A549 (cell line): ENCODE data around the gene LRIG1. TPM values are rescaled to one million over a fixed set of nuclear protein-coding genes. Genes with fewer than 3 reads are reported as not detected.

Source experiments
- ATAC-seq, 2 experiments: fragments of 200-7000 bp in 1 of 2; fragments of >200 bp in 1 of 2; cut with Nextera tagmentation in 1 of 2; cut with Tn5 transposase in 1 of 2; 3 replicates each; pipeline versions ENCODE4 v1.8.0 to v1.9.1; 2018 to 2020; ENCODE audit warnings: mild to moderate bottlenecking in 1 of 2, moderate library complexity in 1 of 2
- CTCF ChIA-PET: fragments of 300-600 bp; sonication (Branson Sonifier 250); formaldehyde crosslinking; extraction: SDS; loops from one replicate; lab custom pipeline; 2021; ENCODE audit warnings: antibody characterized with exemption, inconsistent platforms; lab: Yijun Ruan, JAX
- POLR2A ChIA-PET: fragments of 350-600 bp; formaldehyde crosslinking; extraction: SDS; loops from one replicate; lab custom pipeline; 2021; ENCODE audit warnings: antibody characterized with exemption, inconsistent platforms; lab: Yijun Ruan, JAX
- DNase-seq, 2 experiments: peaks; one replicate each; pipeline versions ENCODE4 v3.0.0 to v3.0.0-alpha.2; 2011 to 2016; ENCODE audit warnings: low read depth in 1 of 2, low spot score in 1 of 2
- FAIRE-seq: peaks from 2 replicates; lab custom pipeline; 2011; peaks lifted over from hg19 to GRCh38; lab: Jason Lieb, UNC
- H3K27ac ChIP-seq, 2 experiments: fragments of >200 bp; sonication (Bioruptor Twin); formaldehyde crosslinking; 3 replicates each; pipeline ENCODE4 v1.5.1; 2016 to 2017
- H3K4me1 ChIP-seq: fragments of >200 bp; sonication (Bioruptor Twin); formaldehyde crosslinking; 3 replicates; pipeline ENCODE4 v1.6.1; 2016
- H3K4me2 ChIP-seq: fragments of >200 bp; sonication (Bioruptor Twin); formaldehyde crosslinking; 3 replicates; pipeline ENCODE4 v1.6.1; 2016
- H3K4me3 ChIP-seq: fragments of >200 bp; sonication (Bioruptor Twin); formaldehyde crosslinking; 3 replicates; pipeline ENCODE4 v1.5.1; 2016
- H3K9me3 ChIP-seq: fragments of >200 bp; sonication (Bioruptor Twin); formaldehyde crosslinking; 3 replicates; pipeline ENCODE4 v1.6.1; 2016
- ATOH8 ChIP-seq: fragments of 250-450 bp; sonication (Bioruptor Pico); IDR thresholded peaks from 2 replicates; pipeline ENCODE4 v1.5.0; 2020; ENCODE audit warnings: low read depth, mild to moderate bottlenecking, moderate library complexity
- BHLHE40 ChIP-seq: IDR thresholded peaks from 2 replicates; pipeline ENCODE4 v1.6.1; 2012; ENCODE audit warnings: low read depth, low read length, inconsistent platforms
- CEBPB ChIP-seq, 2 experiments: fragments of >200 bp in 1 of 2; sonication (Bioruptor Twin) in 1 of 2; formaldehyde crosslinking in 1 of 2; IDR thresholded peaks; 2 replicates each; pipeline ENCODE4 v1.6.1; 2012 to 2016
- CTCF ChIP-seq: fragments of >200 bp; sonication (Bioruptor Twin); formaldehyde crosslinking; IDR thresholded peaks from 3 replicates; pipeline ENCODE4 v1.5.1; 2016
- EHF ChIP-seq: fragments of 250-450 bp; sonication (Bioruptor Pico); IDR thresholded peaks from 2 replicates; pipeline ENCODE4 v1.5.0; 2020; ENCODE audit warnings: mild to moderate bottlenecking
- EHMT2 ChIP-seq: fragments of 200-600 bp; sonication (generic); IDR thresholded peaks from 2 replicates; pipeline ENCODE4 v1.6.1; 2016; ENCODE audit warnings: antibody characterized with exemption, low read depth, mild to moderate bottlenecking, moderate library complexity
- FOSB ChIP-seq: fragments of 250-450 bp; sonication (Bioruptor Pico); IDR thresholded peaks from 2 replicates; pipeline ENCODE4 v1.5.0; 2020; ENCODE audit warnings: mild to moderate bottlenecking, moderate library complexity
- FOSL2 ChIP-seq, 2 experiments: fragments of 450-650 bp in 1 of 2; fragments of >200 bp in 1 of 2; sonication (Bioruptor Twin) in 1 of 2; formaldehyde crosslinking; IDR thresholded peaks; 2 replicates each; pipeline versions ENCODE4 v1.5.0 to v1.6.1; 2016 to 2020; ENCODE audit warnings: mild to moderate bottlenecking in 1 of 2, moderate library complexity in 1 of 2
- HES2 ChIP-seq: fragments of >200 bp; sonication (Bioruptor Twin); formaldehyde crosslinking; IDR thresholded peaks from 2 replicates; pipeline ENCODE4 v1.6.1; 2016
- HOXA7 ChIP-seq: fragments of 250-450 bp; sonication (Bioruptor Pico); IDR thresholded peaks from 2 replicates; pipeline ENCODE4 v1.5.0; 2020; ENCODE audit warnings: mild to moderate bottlenecking, moderate library complexity
- JUNB ChIP-seq: fragments of >200 bp; sonication (Bioruptor Twin); formaldehyde crosslinking; IDR thresholded peaks from 2 replicates; pipeline ENCODE4 v1.6.1; 2016
- MAFK ChIP-seq: fragments of 450-650 bp; IDR thresholded peaks from 2 replicates; pipeline ENCODE4 v1.6.1; 2014; ENCODE audit not compliant: partially characterized antibody
- MAX ChIP-seq: IDR thresholded peaks from 2 replicates; pipeline ENCODE4 v1.6.1; 2012
- NFE2L2 ChIP-seq: fragments of 150-350 bp; conservative IDR thresholded peaks from 2 replicates; pipeline ENCODE4 v1.6.1; 2014; ENCODE audit warnings: low read length
- NPAS2 ChIP-seq: fragments of 250-450 bp; sonication (Bioruptor Pico); IDR thresholded peaks from 2 replicates; pipeline ENCODE4 v1.8.0; 2022; ENCODE audit warnings: mild to moderate bottlenecking, moderate library complexity, borderline replicate concordance
- POLR2A ChIP-seq: IDR thresholded peaks from 2 replicates; pipeline ENCODE4 v1.6.1; 2012; ENCODE audit warnings: mild to moderate bottlenecking, low read length
- REST ChIP-seq: fragments of 200-600 bp; sonication (generic); IDR thresholded peaks from 2 replicates; pipeline ENCODE4 v1.6.1; 2016; ENCODE audit warnings: antibody characterized with exemption, mild to moderate bottlenecking, moderate library complexity
- RFX5 ChIP-seq: fragments of 450-650 bp; IDR thresholded peaks from 2 replicates; pipeline ENCODE4 v1.7.1; 2014; ENCODE audit warnings: antibody characterized with exemption, mild to moderate bottlenecking, moderate library complexity
- WGBS: methylation state at CpG from one replicate; pipeline ENCODE4 v1.1.6; 2017; ENCODE audit errors: missing lambda C conversion rate; 5-methylcytosine and 5-hydroxymethylcytosine counted together
- polyA plus RNA-seq, 4 experiments: library from polyadenylated mRNA; depleted of rRNA in 3 of 4; stranded (reverse); fragments of >200 nt; fragmentation: RNase III in 1 of 4; extraction: RNeasy Plus Mini Kit Qiagen cat#74134 plus additional on column Dnase treatment in 1 of 4; gene quantifications; 2 replicates in 3 of 4; 3 replicates in 1 of 4; pipeline ENCODE4 v1.2.3, GENCODE V29; 2011 to 2017

LRIG1 gene
- polyA plus RNA-seq, 2 of the 4 experiments (the other 2 are of a cell fraction): 1.8 to 6.2 TPM

GRCh38 chr3:66473181-66473580 is 27.6 kb downstream of the LRIG1 start:
- WGBS: 83% methylated on average over 4 of the region's 4 CpGs
- Histone ChIP-seq H3K4me3 (no peak overlapping the region), H3K4me2 (peak overlapping the region; percentile 65), H3K4me1 (peaks cover 32% of the 10 kb centered on the region), H3K27ac (peak overlapping the region in 1 of 2 experiments; percentile 30; a peak in 2 of 6 replicates), H3K9me3 (no peaks in the 10 kb centered on the region)
- no peak for TF ChIP-seq CTCF
- no peak for TF ChIP-seq POLR2A
- no peak for TF ChIP-seq HES2
- TF ChIP-seq BHLHE40: no peak
- no peak for TF ChIP-seq NFE2L2
- TF ChIP-seq ATOH8 (CRISPR knock-in tag): no peak
- no peak for ATAC-seq
- ChIA-PET CTCF (no interaction called here), POLR2A (no interaction called here)
- DNase-seq: no peak
- FAIRE-seq: no peak

GRCh38 chr3:66472313-66473134 is 28.3 kb downstream of the LRIG1 start:
- peaks cover 32% of the 10 kb centered on the region for H3K4me1 ChIP-seq
- WGBS: 16% methylated on average over 12 of the region's 12 CpGs
- FAIRE-seq: no peak

GRCh38 chr3:66470956-66471686 is 29.7 kb downstream of the LRIG1 start:
- ATAC-seq (no peak), DNase-seq (no peak), FAIRE-seq (no peak)
- no peak for TF ChIP-seq REST
- TF ChIP-seq NPAS2 (CRISPR knock-in tag): no peak
- no peak for TF ChIP-seq JUNB
- TF ChIP-seq HES2: no peak
- no peak for TF ChIP-seq EHF (CRISPR knock-in tag)
- TF ChIP-seq RFX5: no peak
- no peak for TF ChIP-seq CEBPB (IDR thresholded peaks at IDR 0.05)
- TF ChIP-seq FOSB: no peak
- Histone ChIP-seq H3K9me3 (no peaks in the 10 kb centered on the region), H3K4me3 (no peak overlapping the region), H3K4me2 (no peak overlapping the region), H3K4me1 (peaks cover 21% of the 10 kb centered on the region), H3K27ac (no peak overlapping the region)
- ChIA-PET CTCF (no interaction called here), POLR2A (no interaction called here)
- WGBS: 94% methylated on average over 8 of the region's 10 CpGs

More at GRCh38 chr3:66472313-66473134, 28.3 kb downstream of the LRIG1 start:
- peak overlapping the region in 1 of 2 experiments; percentile 44; a peak in 2 of 6 replicates for H3K27ac ChIP-seq
- ATAC-seq: peak; percentile 64 to 79; a peak in 5 of 6 replicates
- H3K4me2 ChIP-seq: peak overlapping the region; percentile 65
- TF ChIP-seq HOXA7 (no peak), FOSL2 (IDR thresholded peaks at IDR 0.05) (no peak), FOSL2 (CRISPR knock-in tag; IDR thresholded peaks at IDR 0.05) (0 out of 2 replicates have a peak, but pooled peaks have one; percentile 28), MAX (peak; percentile 73), EHMT2 (no peak), CEBPB (IDR thresholded peaks at IDR 0.05) (peak; percentile 31 to 76; a peak in 3 of 4 replicates), MAFK (no peak)
- TF ChIP-seq, all 56 proteins: peak for 3
- Histone ChIP-seq H3K4me3 (no peak overlapping the region), H3K9me3 (no peaks in the 10 kb centered on the region)
- ChIA-PET POLR2A (no interaction called here), CTCF (interaction anchor here (0.7 kb wide), 1 partner anchor 65 kb away, joined by 3 read pairs; no protein-coding TSS in a partner anchor)
- DNase-seq: peak; percentile 31 to 38
